ENCODE data around the gene FASN. TPM values are rescaled to one million over a fixed set of nuclear protein-coding genes. Genes with fewer than 3 reads are reported as not detected.

The FASN gene
- total RNA-seq, 2 donors from 2014 or later, result 168 to 198 TPM

- no peak for TF ChIP-seq CTCF (IDR thresholded peaks at IDR 0.05)
- Histone ChIP-seq H3K27me3 (no peaks in the 10 kb centered on the region), H3K9ac (ENCODE audit: low read depth in 2 of 2, low read length in 2 of 2) (no peak overlapping the region), H3K36me3 (no peaks in the 10 kb centered on the region), H3K27ac (no peak overlapping the region), H3K4me3 (no peak overlapping the region), H3K4me1 (no peaks in the 10 kb centered on the region), H3K9me3 (no peaks in the 10 kb centered on the region)
- no peak for DNase-seq
- intact Hi-C loops (cut with DNase I), result no loop called here
These were observed 14.3 kb upstream of the FASN start for GRCh38 chr17:82112181-82112913.

GRCh38 chr17:82110298-82110697 lies 12.3 kb upstream of the FASN start:
- intact Hi-C loops (cut with DNase I), result no loop called here
- Histone ChIP-seq H3K27ac (no peak overlapping the region), H3K36me3 (no peaks in the 10 kb centered on the region), H3K4me1 (peaks cover 14% of the 10 kb centered on the region), H3K27me3 (no peaks in the 10 kb centered on the region), H3K9ac (ENCODE audit: low read depth in 2 of 2, low read length in 2 of 2) (no peak overlapping the region), H3K9me3 (no peaks in the 10 kb centered on the region), H3K4me3 (no peak overlapping the region)
- no peak for DNase-seq
- no peak for TF ChIP-seq CTCF (IDR thresholded peaks at IDR 0.05)

- Histone ChIP-seq H3K4me1 (peaks cover 14% of the 10 kb centered on the region), H3K27ac (no peak overlapping the region), H3K27me3 (no peaks in the 10 kb centered on the region), H3K36me3 (no peaks in the 10 kb centered on the region), H3K4me3 (no peak overlapping the region), H3K9me3 (no peaks in the 10 kb centered on the region), H3K9ac (ENCODE audit: low read depth in 2 of 2, low read length in 2 of 2) (no peak overlapping the region)
- intact Hi-C loops (cut with DNase I), result no loop called here
- no peak for TF ChIP-seq CTCF (IDR thresholded peaks at IDR 0.05)
- DNase-seq, result no peak
These were observed 11.0 kb upstream of the FASN start for GRCh38 chr17:82108961-82109475.

GRCh38 chr17:82108496-82108945 lies 10.5 kb upstream of the FASN start:
- Histone ChIP-seq H3K9me3 (no peaks in the 10 kb centered on the region), H3K27ac (no peak overlapping the region)
- intact Hi-C loops (cut with DNase I), result no loop called here

GRCh38 chr17:82108038-82108437 lies 10.0 kb upstream of the FASN start:
- H3K4me1 ChIP-seq, result peaks cover 14% of the 10 kb centered on the region
- no peak overlapping the region for H3K27ac ChIP-seq
- intact Hi-C loops (cut with DNase I), result no loop called here
- no peaks in the 10 kb centered on the region for H3K27me3 ChIP-seq
- no peak for DNase-seq
- peak overlapping the region in 1 of 2 donors; percentile 20 for H3K9ac ChIP-seq (ENCODE audit: low read depth in 2 of 2, low read length in 2 of 2)
- no peaks in the 10 kb centered on the region for H3K9me3 ChIP-seq
- no peaks in the 10 kb centered on the region for H3K36me3 ChIP-seq
- no peak for TF ChIP-seq CTCF (IDR thresholded peaks at IDR 0.05)
- H3K4me3 ChIP-seq, result no peak overlapping the region

More at GRCh38 chr17:82108496-82108945, 10.5 kb upstream of the FASN start:
- DNase-seq, result no peak
- Histone ChIP-seq H3K27me3 (no peaks in the 10 kb centered on the region), H3K36me3 (no peaks in the 10 kb centered on the region), H3K4me3 (no peak overlapping the region), H3K4me1 (peaks cover 14% of the 10 kb centered on the region), H3K9ac (ENCODE audit: low read depth in 2 of 2, low read length in 2 of 2) (peak overlapping the region in 1 of 2 donors; percentile 20)
- TF ChIP-seq CTCF (IDR thresholded peaks at IDR 0.05), result no peak
